Keratinocyte (primary cell): ENCODE measurements around the gene DNMT3A. TPM values are rescaled to one million over a fixed set of nuclear protein-coding genes. Genes with fewer than 3 reads are reported as not detected.

ENCODE experiments used
- DNase-seq: peaks from one replicate; pipeline ENCODE4 v3.0.0-alpha.2; 2011; ENCODE audit warnings: low read depth, missing footprints, low spot score
- FAIRE-seq: peaks from 2 replicates; lab custom pipeline; 2011; peaks lifted over from hg19 to GRCh38; lab: Jason Lieb, UNC
- H2AFZ ChIP-seq: 2 replicates; pipeline ENCODE4 v1.6.0; 2012; ENCODE audit warnings: low read length, control low read depth, inconsistent platforms; ENCODE audit not compliant: control insufficient read depth
- H3K27ac ChIP-seq: 2 replicates; pipeline ENCODE4 v1.5.1; 2011; ENCODE audit warnings: low read length; ENCODE audit not compliant: control insufficient read depth, insufficient read depth
- H3K27me3 ChIP-seq: 3 replicates; pipeline ENCODE4 v1.6.0; 2011; ENCODE audit warnings: low read length; ENCODE audit not compliant: control insufficient read depth, insufficient read depth; ENCODE audit errors: extremely low read depth
- H3K36me3 ChIP-seq, 2 experiments: 2 replicates in 1 of 2; 3 replicates in 1 of 2; pipeline ENCODE4 v1.5.1; 2011; ENCODE audit warnings: low read length in 2 of 2, mild to moderate bottlenecking in 1 of 2; ENCODE audit not compliant: control insufficient read depth in 2 of 2, insufficient read depth in 2 of 2; ENCODE audit errors: extremely low read depth in 1 of 2
- H3K4me1 ChIP-seq: 3 replicates; pipeline ENCODE4 v1.5.1; 2011; ENCODE audit warnings: low read length; ENCODE audit not compliant: control insufficient read depth, insufficient read depth; ENCODE audit errors: extremely low read depth
- H3K4me2 ChIP-seq: 3 replicates; pipeline ENCODE4 v1.6.0; 2011; ENCODE audit warnings: low read depth, low read length; ENCODE audit not compliant: control insufficient read depth, insufficient read depth; ENCODE audit errors: extremely low read depth
- H3K4me3 ChIP-seq, 3 experiments: fragments of 200-600 bp in 1 of 3; sonication (generic) in 1 of 3; 2 replicates in 2 of 3; 3 replicates in 1 of 3; pipeline ENCODE4 v1.5.1; 2011 to 2016; ENCODE audit warnings: low read length in 3 of 3, mild to moderate bottlenecking in 3 of 3, control low read depth in 2 of 3, inconsistent platforms in 1 of 3, low read depth in 1 of 3, mixed read lengths in 1 of 3, mixed run types in 1 of 3, moderate library complexity in 1 of 3; ENCODE audit not compliant: control insufficient read depth in 2 of 3, insufficient read depth in 2 of 3; ENCODE audit errors: extremely low read depth in 1 of 3
- H3K79me2 ChIP-seq: 2 replicates; pipeline ENCODE4 v1.6.0; 2012; ENCODE audit warnings: low read length; ENCODE audit not compliant: control insufficient read depth, insufficient read depth
- H3K9ac ChIP-seq: 3 replicates; pipeline ENCODE4 v1.6.0; 2011; ENCODE audit warnings: low read length; ENCODE audit not compliant: control insufficient read depth, insufficient read depth; ENCODE audit errors: extremely low read depth
- H3K9me1 ChIP-seq: 3 replicates; pipeline ENCODE4 v1.6.0; 2011; ENCODE audit warnings: low read length; ENCODE audit not compliant: control insufficient read depth, insufficient read depth; ENCODE audit errors: extremely low read depth
- H3K9me3 ChIP-seq: 2 replicates; pipeline ENCODE4 v1.5.1; 2012; ENCODE audit warnings: low read depth, low read length; ENCODE audit not compliant: control insufficient read depth
- H4K20me1 ChIP-seq: 3 replicates; pipeline ENCODE4 v1.6.0; 2011; ENCODE audit warnings: low read length; ENCODE audit not compliant: control insufficient read depth, insufficient read depth; ENCODE audit errors: extremely low read depth
- EZH2 ChIP-seq: IDR thresholded peaks from one replicate; pipeline ENCODE4 v1.6.1; 2012; ENCODE audit warnings: inconsistent platforms, mild to moderate bottlenecking, low read length, moderate library complexity
- dilution Hi-C: fragments of 300-500 bp; cut with MboI; formaldehyde crosslinking; loops from one replicate; pipeline ENCODE4 v1.7.0; 2020; ENCODE audit warnings: low sequenced_read_pairs; ENCODE audit not compliant: extremely low pct_ligation_motif_present
- polyA plus RNA-seq, 5 experiments: library from polyadenylated mRNA; depleted of rRNA in 3 of 5; stranded (reverse) in 3 of 5; stranded (forward) in 1 of 5; unstranded in 1 of 5; fragments of >200 nt; gene quantifications; 1 replicate in 1 of 5; 2 replicates in 3 of 5; 3 replicates in 1 of 5; pipeline versions ENCODE4 v1.2.1 to v1.2.3, GENCODE V29; 2011 to 2012; ENCODE audit warnings: missing spikeins in 2 of 5, low read depth in 1 of 5, low replicate concordance in 1 of 5
- TF ChIP-seq, protein P1 (sequence below), 3 experiments: IDR thresholded peaks in 1 of 3; conservative IDR thresholded peaks in 1 of 3; optimal IDR thresholded peaks in 1 of 3; 2 replicates in 2 of 3; 3 replicates in 1 of 3; pipeline versions ENCODE3 to v1.5.1; 2011; ENCODE audit warnings: low read length in 3 of 3, mild to moderate bottlenecking in 3 of 3, moderate library complexity in 2 of 3, control low read depth in 1 of 3, inconsistent platforms in 1 of 3; ENCODE audit not compliant: insufficient read depth in 2 of 3; ENCODE audit errors: extremely low read depth in 1 of 3

Gene DNMT3A
- polyA plus RNA-seq, 1 donor (not counting 4 experiments of a cell fraction or from before 2014, with no cell fraction given): 1.5 TPM

GRCh38 chr2:25279091-25279651, 62.6 kb downstream of the DNMT3A start:
- peaks cover 12% of the 10 kb centered on the region for H3K4me1 ChIP-seq

DNA sequence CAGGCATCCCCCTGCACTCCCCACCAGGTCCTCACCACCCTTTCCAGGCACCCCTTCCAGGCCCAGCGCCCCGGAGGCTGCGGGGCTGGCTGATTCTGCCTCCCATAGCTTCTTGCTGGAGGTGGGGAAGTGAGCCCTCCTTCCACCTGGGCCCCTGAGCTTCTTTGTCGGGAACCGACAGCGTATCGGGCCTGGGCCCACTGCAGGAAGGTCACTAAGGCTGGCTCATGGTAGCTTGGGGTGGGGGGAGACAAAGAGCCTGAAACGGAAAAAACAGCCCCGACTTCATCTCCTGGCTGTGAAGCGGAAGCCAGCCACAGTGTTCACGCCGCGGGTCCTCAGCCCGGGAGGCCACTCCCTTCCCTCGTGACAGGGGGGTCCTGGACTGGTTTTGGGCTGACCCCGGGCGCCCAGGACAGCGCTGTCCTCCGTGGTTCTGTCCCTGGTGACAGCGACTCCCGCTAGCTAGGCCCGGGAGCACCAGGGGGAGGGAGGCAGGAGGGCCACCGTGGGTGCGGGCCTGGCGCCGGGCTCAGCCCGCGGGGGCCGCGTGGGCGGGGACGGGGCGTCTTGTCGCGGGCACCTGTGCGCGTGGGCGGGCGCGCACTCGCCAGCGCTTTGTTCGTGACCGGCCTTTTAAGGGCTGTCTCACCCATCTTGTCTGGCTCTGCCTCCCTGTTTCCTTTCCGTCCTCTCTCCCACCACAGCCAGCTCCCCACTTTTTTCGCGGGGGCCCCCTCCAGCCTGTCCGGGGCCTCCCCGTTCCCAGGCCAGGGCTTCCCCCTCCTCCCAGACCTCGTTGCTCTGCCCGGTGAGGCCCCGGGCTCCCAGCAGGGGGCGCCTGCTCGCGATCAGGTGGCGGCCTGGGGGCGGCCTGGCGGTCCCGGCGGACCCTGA, 64.9 kb downstream of the DNMT3A start:
- FAIRE-seq (no peak), DNase-seq (no peak)
- no peak overlapping the region for H3K9ac ChIP-seq
- H3K4me3 ChIP-seq: no peak overlapping the region
- no peak overlapping the region for H3K4me2 ChIP-seq
- H4K20me1 ChIP-seq: no peaks in the 10 kb centered on the region
- no peaks in the 10 kb centered on the region for H3K79me2 ChIP-seq
- H2AFZ ChIP-seq: no peak overlapping the region
- H3K4me1 ChIP-seq: peaks cover 12% of the 10 kb centered on the region
- H3K9me1 ChIP-seq: peaks cover 3% of the 10 kb centered on the region
- dilution Hi-C loops: no loop called here
- H3K27me3 ChIP-seq: no peaks in the 10 kb centered on the region
- no peak overlapping the region for H3K27ac ChIP-seq
- H3K9me3 ChIP-seq: no peaks in the 10 kb centered on the region
- TF ChIP-seq, protein P1, sequence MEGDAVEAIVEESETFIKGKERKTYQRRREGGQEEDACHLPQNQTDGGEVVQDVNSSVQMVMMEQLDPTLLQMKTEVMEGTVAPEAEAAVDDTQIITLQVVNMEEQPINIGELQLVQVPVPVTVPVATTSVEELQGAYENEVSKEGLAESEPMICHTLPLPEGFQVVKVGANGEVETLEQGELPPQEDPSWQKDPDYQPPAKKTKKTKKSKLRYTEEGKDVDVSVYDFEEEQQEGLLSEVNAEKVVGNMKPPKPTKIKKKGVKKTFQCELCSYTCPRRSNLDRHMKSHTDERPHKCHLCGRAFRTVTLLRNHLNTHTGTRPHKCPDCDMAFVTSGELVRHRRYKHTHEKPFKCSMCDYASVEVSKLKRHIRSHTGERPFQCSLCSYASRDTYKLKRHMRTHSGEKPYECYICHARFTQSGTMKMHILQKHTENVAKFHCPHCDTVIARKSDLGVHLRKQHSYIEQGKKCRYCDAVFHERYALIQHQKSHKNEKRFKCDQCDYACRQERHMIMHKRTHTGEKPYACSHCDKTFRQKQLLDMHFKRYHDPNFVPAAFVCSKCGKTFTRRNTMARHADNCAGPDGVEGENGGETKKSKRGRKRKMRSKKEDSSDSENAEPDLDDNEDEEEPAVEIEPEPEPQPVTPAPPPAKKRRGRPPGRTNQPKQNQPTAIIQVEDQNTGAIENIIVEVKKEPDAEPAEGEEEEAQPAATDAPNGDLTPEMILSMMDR (optimal IDR thresholded peaks at IDR 0.05 in 1 of 3, IDR thresholded peaks at IDR 0.05 in 1 of 3, conservative IDR thresholded peaks at IDR 0.05 in 1 of 3; ENCODE audit: extremely low read depth in 1 of 3, insufficient read depth in 2 of 3, low read length in 3 of 3): peak in 2 of 3 experiments; percentile 14 to 39
- TF ChIP-seq EZH2: no peak
- H3K36me3 ChIP-seq: no peaks in the 10 kb centered on the region

More at GRCh38 chr2:25279091-25279651, 62.6 kb downstream of the DNMT3A start:
- peak overlapping the region; percentile 84 for H2AFZ ChIP-seq
- dilution Hi-C loops: no loop called here
- H3K36me3 ChIP-seq: no peaks in the 10 kb centered on the region
- H4K20me1 ChIP-seq: no peaks in the 10 kb centered on the region
- peak overlapping the region in 1 of 3 experiments; percentile 43 for H3K4me3 ChIP-seq
- H3K27ac ChIP-seq: peak overlapping the region; percentile 56
- no peaks in the 10 kb centered on the region for H3K27me3 ChIP-seq
- H3K4me2 ChIP-seq: peak overlapping the region; percentile 52
- TF ChIP-seq, protein P1 (optimal IDR thresholded peaks at IDR 0.05 in 1 of 3, IDR thresholded peaks at IDR 0.05 in 1 of 3, conservative IDR thresholded peaks at IDR 0.05 in 1 of 3; ENCODE audit: extremely low read depth in 1 of 3, insufficient read depth in 2 of 3, low read length in 3 of 3): no peak
- TF ChIP-seq EZH2: no peak
- FAIRE-seq (peak; percentile 99), DNase-seq (peak; percentile 41)
- H3K79me2 ChIP-seq: no peaks in the 10 kb centered on the region
- H3K9me1 ChIP-seq: peaks cover 3% of the 10 kb centered on the region
- H3K9me3 ChIP-seq: no peaks in the 10 kb centered on the region
- peak overlapping the region; percentile 64 for H3K9ac ChIP-seq
